ENCODE results near the gene NDUFB5. TPM values are rescaled to one million over a fixed set of nuclear protein-coding genes. Genes with fewer than 3 reads are reported as not detected.
"Not testable (repeated sequence)": the region's sequence is repeated elsewhere in the genome, so short reads cannot be mapped to it uniquely, and the experiment has no call there.

NDUFB5 gene
- total RNA-seq, 1 experiment from 2014 or later, result 142 TPM

DNA sequence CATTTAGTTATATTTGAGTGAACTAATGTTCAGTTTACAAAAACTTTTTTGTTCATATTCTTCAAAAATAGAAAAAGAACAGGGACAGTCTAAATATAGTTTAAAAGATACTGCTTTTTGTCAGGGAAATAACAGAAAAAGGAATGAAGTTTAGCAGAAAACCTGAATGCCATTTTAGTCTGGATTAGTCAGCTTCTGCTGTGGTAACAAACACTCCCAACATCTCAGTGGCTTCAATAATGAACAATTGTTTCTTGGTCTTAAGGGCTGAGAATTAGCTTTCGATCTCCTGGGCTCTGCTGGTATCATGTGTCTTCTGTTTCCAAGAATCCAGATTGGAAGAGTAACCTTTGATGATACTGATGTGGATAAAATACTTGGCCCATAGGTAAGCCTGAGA is 35.9 kb downstream of the NDUFB5 start:
- H3K27ac ChIP-seq (ENCODE audit: low read length), result no peak overlapping the region
- no peaks in the 10 kb centered on the region for H3K27me3 ChIP-seq (ENCODE audit: control insufficient read depth, insufficient read depth, low read length)
- no peaks in the 10 kb centered on the region for H3K36me3 ChIP-seq (ENCODE audit: control insufficient read depth, insufficient read depth, low read length)
- H3K9me3 ChIP-seq (ENCODE audit: control insufficient read depth, insufficient read depth, low read depth, low read length), result no peaks in the 10 kb centered on the region
- in situ Hi-C loops (cut with HindIII; ENCODE audit: low pct_unique_long_range_greater_than_20kb, low sequenced_read_pairs), result no loop called here
- intact Hi-C loops (cut with micrococcal nuclease; ENCODE audit: unreplicated experiment), result no loop called here
- DNase-seq (ENCODE audit: low read depth, low spot score) (no peak), ATAC-seq (no peak)
- TF ChIP-seq TCF7L2 (IDR thresholded peaks at IDR 0.05; ENCODE audit: low read depth, low read length) (no peak), SIN3A (IDR thresholded peaks at IDR 0.05; ENCODE audit: borderline replicate concordance, insufficient read depth, low read depth, low read length) (no peak), POLR2AphosphoS5 (IDR thresholded peaks at IDR 0.05; ENCODE audit: low read depth, low read length) (no peak)
- TF ChIP-seq, protein P1, sequence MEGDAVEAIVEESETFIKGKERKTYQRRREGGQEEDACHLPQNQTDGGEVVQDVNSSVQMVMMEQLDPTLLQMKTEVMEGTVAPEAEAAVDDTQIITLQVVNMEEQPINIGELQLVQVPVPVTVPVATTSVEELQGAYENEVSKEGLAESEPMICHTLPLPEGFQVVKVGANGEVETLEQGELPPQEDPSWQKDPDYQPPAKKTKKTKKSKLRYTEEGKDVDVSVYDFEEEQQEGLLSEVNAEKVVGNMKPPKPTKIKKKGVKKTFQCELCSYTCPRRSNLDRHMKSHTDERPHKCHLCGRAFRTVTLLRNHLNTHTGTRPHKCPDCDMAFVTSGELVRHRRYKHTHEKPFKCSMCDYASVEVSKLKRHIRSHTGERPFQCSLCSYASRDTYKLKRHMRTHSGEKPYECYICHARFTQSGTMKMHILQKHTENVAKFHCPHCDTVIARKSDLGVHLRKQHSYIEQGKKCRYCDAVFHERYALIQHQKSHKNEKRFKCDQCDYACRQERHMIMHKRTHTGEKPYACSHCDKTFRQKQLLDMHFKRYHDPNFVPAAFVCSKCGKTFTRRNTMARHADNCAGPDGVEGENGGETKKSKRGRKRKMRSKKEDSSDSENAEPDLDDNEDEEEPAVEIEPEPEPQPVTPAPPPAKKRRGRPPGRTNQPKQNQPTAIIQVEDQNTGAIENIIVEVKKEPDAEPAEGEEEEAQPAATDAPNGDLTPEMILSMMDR (IDR thresholded peaks at IDR 0.05), result no peak
- TF ChIP-seq, protein P2, sequence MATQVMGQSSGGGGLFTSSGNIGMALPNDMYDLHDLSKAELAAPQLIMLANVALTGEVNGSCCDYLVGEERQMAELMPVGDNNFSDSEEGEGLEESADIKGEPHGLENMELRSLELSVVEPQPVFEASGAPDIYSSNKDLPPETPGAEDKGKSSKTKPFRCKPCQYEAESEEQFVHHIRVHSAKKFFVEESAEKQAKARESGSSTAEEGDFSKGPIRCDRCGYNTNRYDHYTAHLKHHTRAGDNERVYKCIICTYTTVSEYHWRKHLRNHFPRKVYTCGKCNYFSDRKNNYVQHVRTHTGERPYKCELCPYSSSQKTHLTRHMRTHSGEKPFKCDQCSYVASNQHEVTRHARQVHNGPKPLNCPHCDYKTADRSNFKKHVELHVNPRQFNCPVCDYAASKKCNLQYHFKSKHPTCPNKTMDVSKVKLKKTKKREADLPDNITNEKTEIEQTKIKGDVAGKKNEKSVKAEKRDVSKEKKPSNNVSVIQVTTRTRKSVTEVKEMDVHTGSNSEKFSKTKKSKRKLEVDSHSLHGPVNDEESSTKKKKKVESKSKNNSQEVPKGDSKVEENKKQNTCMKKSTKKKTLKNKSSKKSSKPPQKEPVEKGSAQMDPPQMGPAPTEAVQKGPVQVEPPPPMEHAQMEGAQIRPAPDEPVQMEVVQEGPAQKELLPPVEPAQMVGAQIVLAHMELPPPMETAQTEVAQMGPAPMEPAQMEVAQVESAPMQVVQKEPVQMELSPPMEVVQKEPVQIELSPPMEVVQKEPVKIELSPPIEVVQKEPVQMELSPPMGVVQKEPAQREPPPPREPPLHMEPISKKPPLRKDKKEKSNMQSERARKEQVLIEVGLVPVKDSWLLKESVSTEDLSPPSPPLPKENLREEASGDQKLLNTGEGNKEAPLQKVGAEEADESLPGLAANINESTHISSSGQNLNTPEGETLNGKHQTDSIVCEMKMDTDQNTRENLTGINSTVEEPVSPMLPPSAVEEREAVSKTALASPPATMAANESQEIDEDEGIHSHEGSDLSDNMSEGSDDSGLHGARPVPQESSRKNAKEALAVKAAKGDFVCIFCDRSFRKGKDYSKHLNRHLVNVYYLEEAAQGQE (IDR thresholded peaks at IDR 0.05; ENCODE audit: insufficient read depth in 1 of 2, low read depth in 2 of 2, low read length in 1 of 2), result no peak
- no TSS peak for BruUV-seq (replicated peaks)
- no peak overlapping the region for H3K4me3 ChIP-seq (ENCODE audit: low read depth in 2 of 2, low read length in 2 of 2)
- H3K4me1 ChIP-seq (ENCODE audit: control insufficient read depth, insufficient read depth, low read length), result no peaks in the 10 kb centered on the region
- CTCF ChIA-PET, result no interaction called here
- POLR2A ChIA-PET, result no interaction called here

DNA sequence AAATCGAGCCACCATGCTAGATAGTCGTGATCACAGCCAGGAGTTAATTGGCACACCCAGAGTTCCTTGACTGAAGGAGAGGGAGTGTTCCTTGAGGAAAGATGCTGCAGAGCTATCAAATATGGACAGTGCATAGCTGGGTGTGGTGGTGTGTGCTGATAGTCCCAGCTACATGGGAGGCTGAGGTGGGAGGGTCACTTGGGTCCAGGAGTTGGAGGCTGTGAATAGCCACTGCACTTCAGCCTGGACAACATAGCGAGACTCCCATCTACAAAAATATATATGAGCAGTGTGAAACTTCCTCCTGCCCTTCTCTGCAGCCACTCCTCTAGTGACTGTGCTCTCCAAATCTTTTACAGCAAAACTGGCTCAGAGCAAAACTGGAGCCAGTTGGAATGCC is 38.3 kb downstream of the NDUFB5 start:
- no peak overlapping the region for H3K27ac ChIP-seq (ENCODE audit: low read length)
- no peak for ATAC-seq
- TF ChIP-seq POLR2AphosphoS5 (IDR thresholded peaks at IDR 0.05; ENCODE audit: low read depth, low read length), result no peak
- TF ChIP-seq, protein P1 (IDR thresholded peaks at IDR 0.05), result no peak
- TF ChIP-seq, protein P2 (IDR thresholded peaks at IDR 0.05; ENCODE audit: insufficient read depth in 1 of 2, low read depth in 2 of 2, low read length in 1 of 2), result no peak
- no peak for TF ChIP-seq SIN3A (IDR thresholded peaks at IDR 0.05; ENCODE audit: borderline replicate concordance, insufficient read depth, low read depth, low read length)
- no peak for TF ChIP-seq TCF7L2 (IDR thresholded peaks at IDR 0.05; ENCODE audit: low read depth, low read length)
- DNase-seq (ENCODE audit: low read depth, low spot score), result no peak
- POLR2A ChIA-PET, result no interaction called here
- no peaks in the 10 kb centered on the region for H3K36me3 ChIP-seq (ENCODE audit: control insufficient read depth, insufficient read depth, low read length)
- CTCF ChIA-PET, result no interaction called here
- no peak overlapping the region for H3K4me3 ChIP-seq (ENCODE audit: low read depth in 2 of 2, low read length in 2 of 2)
- H3K27me3 ChIP-seq (ENCODE audit: control insufficient read depth, insufficient read depth, low read length), result no peaks in the 10 kb centered on the region
- in situ Hi-C loops (cut with HindIII; ENCODE audit: low pct_unique_long_range_greater_than_20kb, low sequenced_read_pairs) (no loop called here), intact Hi-C loops (cut with micrococcal nuclease; ENCODE audit: unreplicated experiment) (no loop called here)
- H3K9me3 ChIP-seq (ENCODE audit: control insufficient read depth, insufficient read depth, low read depth, low read length), result no peaks in the 10 kb centered on the region
- BruUV-seq (replicated peaks), result no TSS peak
- no peaks in the 10 kb centered on the region for H3K4me1 ChIP-seq (ENCODE audit: control insufficient read depth, insufficient read depth, low read length)

DNA sequence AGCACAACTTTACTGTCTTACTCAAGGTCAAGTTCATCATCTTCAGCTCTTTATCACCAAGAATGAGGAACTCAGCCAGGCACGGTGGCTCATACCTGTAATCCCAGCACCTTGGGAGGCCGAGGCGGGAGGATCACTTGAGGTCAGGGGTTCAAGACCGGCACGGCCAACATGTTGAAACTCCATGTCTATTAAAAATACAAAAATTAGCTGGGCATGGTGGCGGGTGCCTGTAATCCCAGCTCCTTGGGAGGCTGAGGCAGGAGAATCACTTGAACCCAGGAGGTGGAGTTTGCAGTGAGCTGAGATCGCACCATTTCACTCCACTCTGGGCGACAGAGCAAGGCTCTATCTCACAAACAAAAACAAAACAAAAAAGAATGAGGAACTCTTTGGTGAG is 39.2 kb downstream of the NDUFB5 start:
- intact Hi-C loops (cut with micrococcal nuclease; ENCODE audit: unreplicated experiment); H3K4me1 ChIP-seq (ENCODE audit: control insufficient read depth, insufficient read depth, low read length); CTCF ChIA-PET; ATAC-seq; BruUV-seq (replicated peaks); H3K36me3 ChIP-seq (ENCODE audit: control insufficient read depth, insufficient read depth, low read length); H3K27ac ChIP-seq (ENCODE audit: low read length); in situ Hi-C loops (cut with HindIII; ENCODE audit: low pct_unique_long_range_greater_than_20kb, low sequenced_read_pairs); H3K4me3 ChIP-seq (ENCODE audit: low read depth in 2 of 2, low read length in 2 of 2); H3K9me3 ChIP-seq (ENCODE audit: control insufficient read depth, insufficient read depth, low read depth, low read length); H3K27me3 ChIP-seq (ENCODE audit: control insufficient read depth, insufficient read depth, low read length); DNase-seq (ENCODE audit: low read depth, low spot score): not testable (repeated sequence)
- POLR2A ChIA-PET, result interaction anchor here (0.6 kb wide), 1 partner anchor 11 kb away, joined by 7 read pairs; no protein-coding TSS in a partner anchor

Data from Panc1 (cell line).